Stimulated activated CD4-positive, alpha-beta T cell treated with anti-CD3 and anti-CD28 coated beads, Interleukin-1b, Interleukin-23, amount 100 ng/mL, for 1 hour (primary cell): ENCODE measurements around the gene KIAA0930.
"Not testable (repeated sequence)": the region's sequence is repeated elsewhere in the genome, so short reads cannot be mapped to it uniquely, and the experiment has no call there.

ENCODE experiments used
- DNase-seq, 2 donors: peaks; one replicate each; pipeline ENCODE4 v3.0.0-alpha.2; 2020; ENCODE audit warnings: low read depth in 2 of 2

Gene KIAA0930

DNA sequence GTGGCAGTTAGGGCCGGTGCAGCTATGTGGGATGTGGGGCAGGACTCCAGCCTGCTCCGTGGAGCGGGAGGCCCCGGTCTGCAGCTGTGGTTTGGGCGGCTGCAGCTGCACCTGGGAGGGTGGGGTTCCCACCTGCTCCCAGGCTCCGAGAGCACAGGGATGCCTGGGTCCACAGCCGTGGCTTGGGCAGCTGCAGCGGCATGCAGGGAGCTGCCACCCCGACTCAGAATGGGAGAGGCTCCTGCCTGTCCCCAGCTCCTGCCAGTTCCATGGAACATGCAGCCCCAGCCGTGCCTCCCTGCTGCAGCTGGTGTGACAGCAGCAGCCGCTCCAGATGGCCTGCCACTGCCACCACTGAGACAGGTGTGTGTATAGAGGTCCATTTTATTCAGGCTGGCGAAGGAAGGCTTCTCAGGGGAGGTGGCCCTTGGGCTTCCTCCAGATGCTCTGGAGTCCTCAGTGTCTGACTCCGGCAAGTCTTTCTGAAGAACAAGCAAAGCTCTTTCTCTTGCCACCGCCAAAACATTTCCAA lies 22.3 kb upstream of the KIAA0930 start:
- no peak for DNase-seq

DNA sequence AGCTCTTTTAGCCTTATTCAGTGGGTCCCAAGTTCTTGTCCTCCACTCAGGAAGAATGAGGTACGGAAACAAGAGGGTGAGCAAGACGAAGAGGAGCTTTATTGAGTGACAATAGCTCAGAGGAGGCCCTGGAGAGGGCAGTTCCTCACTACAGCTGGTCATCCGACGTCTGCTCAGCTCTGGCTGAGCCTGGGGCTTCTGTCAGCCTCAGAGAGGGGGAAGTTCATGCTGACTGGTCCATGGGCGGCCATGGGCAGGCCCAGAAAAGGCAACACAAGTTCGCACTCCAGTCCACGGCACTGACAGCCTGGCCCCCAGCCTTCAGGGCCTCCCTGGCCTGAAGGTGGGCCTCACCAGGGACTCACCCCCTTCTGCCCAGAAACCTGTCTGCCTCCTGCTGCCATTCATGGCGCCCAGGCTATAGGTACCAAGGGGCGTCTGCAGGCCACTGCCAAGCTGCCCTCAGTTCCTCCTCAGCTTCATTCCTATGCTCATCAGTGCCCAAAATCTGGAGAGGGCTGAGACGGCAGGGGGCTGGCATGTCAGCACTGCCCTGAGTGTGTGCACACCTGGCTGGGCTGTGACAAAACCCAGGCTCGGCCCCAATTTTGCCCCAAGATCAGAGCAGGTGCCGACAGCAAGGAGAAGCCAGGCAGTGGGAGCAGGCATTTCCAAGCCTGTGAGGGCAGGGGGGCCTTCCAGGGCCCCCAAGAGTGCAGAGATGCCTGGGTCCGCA lies 21.7 kb upstream of the KIAA0930 start:
- DNase-seq, result no peak

DNA sequence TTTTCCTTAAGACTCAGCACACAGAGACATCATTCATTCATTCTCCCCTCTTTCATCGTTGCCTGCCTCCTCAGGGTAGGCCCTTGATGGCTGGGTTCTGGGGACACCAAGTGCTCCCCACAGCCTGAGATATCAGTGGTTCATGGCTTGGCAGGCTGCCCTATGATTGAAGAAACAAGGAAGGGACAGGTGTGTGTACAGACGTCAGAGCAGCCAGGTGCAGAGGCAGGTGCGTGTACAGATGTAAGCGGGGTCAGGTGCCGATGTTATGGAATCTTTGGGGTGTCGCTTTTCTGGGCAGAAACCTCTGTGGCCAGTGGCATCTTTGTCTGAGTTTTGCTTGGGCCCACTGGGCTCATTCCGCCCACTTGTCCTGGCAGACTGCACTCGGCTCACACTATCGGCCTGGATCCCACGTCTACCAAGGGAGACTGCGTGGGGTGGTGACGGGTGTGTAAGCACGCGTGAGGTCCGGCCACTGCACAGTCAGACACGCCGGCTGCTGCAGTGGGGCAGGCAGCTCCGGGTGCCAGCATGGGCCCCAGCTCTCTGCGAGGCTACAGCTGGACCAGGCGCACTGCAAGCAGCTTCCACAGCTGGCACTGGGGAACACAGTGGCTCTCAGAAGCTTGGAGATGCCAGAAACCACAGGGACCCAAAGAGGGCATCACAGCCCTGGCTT lies 20.9 kb upstream of the KIAA0930 start:
- DNase-seq, result no peak

- not testable (repeated sequence) for DNase-seq
These were observed 19.7 kb upstream of the KIAA0930 start for GRCh38 chr22:45260395-45260759.

DNA sequence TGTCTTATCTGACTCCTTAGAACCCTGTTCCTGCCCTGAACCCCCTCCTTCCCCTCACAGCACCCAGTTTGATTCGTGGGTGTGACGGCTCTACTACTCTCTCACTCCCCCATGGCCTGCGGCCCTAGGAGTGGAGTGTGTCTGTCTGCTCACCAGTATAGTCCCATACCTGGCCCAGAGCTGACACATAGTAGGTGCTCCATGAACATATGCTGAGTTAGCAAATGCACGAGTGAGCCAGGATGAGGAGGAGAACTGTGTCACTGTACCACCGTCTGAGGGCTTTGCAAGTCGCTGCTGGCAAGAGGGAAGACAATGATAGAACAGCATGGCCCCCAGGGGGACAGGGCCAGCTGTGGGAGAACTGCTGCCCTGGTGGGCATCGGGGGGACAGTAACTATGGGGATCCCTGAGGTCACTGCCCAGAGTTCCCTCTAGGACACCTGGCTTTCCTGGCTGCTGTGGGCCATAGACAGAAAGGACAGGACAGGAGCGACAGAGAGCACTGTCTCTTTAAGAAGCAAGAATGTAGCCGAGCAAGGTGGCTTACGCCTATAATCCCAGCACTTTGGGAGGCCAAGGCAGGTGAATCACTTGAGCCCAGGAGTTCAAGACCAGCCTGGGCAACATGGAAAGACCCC lies 19.2 kb upstream of the KIAA0930 start:
- DNase-seq, result no peak

DNA sequence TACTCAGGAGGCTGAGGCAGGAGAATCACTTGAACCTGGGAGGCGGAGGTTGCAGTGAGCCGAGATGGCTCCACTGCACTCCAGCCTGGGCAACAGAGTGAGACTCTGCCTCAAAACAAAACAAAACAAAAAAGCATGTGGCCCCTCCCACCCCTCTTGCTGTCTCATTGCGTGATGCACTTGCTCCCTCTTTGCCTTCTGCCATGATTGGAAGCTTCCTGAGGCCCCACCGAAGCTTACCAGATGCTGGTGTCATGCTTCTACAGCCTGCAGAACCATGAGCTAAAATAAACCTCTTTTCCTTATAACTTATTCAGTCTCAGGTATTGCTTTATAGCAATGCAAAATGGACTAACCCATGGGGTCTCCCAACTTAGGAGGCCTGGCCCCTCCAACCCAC lies 17.2 kb upstream of the KIAA0930 start:
- not testable (repeated sequence) for DNase-seq

- no peak for DNase-seq
These were observed 14.1 kb upstream of the KIAA0930 start for GRCh38 chr22:45254789-45255278.

DNA sequence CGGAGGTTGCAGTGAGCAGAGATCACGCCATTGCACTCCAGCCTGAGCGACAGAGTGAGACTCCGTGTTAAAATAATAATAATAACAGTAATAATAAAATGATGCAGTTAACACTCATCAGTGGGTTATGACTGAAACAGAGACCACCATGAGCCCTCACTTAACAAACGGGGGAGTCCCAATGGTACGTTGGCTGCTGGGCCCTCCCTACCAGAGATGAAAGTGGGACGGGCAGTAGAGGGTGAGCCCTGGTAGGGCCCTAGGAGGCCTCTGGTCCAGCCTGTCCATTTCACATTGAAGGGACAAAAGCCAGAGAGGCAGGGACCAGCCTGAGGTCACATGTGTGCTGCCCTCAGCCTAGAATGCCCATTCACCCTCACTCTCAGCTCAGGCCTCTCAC lies 13.7 kb upstream of the KIAA0930 start:
- no peak for DNase-seq

DNA sequence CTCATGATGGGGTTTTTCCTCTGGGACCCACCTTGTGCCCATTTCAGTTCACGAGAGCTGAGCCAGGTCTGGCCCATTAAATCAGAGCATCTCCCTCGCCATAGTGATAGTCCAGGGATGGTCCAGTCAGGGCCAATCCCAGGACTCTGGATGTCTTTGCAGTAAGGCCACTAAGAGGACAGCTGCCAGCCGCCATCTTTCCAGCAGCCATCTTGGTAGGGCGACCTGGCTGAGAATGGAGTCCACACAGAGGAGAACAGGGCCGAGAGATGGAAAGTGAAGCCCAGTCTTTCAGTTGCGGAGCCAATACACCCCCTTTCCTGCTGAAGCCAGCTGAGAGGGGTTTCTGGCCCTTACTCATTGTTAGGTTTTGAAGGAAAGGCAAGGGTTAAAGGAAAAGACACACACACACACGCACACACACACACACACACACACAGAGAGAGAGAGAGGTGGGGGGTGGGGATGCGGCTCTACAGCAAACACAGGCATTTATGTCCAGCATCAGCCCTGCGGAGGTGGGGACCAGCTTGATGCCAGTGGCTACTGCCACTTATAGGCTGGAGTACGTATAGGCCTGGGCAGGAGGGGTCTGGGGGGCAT lies 12.4 kb upstream of the KIAA0930 start:
- DNase-seq, result no peak

DNA sequence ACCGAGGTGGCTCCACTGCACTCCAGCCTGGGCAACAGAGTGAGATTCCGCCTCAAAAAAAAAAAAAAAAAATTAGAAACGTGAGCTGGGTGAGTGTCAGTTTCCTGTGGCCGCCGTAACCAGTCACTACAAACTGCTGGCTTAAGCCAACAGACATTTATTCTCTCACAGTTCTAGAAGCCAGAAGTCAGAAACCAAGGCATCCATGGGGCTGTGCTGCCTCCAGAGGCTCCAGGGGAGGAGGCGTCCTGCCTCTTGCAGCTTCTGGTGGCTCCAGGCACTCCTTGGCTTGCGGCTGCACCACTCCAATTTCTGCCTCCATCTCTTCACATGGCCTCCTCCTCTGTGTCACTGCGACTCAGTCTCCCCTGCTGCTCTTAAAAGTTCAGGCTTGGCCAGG lies 11.1 kb upstream of the KIAA0930 start:
- DNase-seq, result no peak

DNA sequence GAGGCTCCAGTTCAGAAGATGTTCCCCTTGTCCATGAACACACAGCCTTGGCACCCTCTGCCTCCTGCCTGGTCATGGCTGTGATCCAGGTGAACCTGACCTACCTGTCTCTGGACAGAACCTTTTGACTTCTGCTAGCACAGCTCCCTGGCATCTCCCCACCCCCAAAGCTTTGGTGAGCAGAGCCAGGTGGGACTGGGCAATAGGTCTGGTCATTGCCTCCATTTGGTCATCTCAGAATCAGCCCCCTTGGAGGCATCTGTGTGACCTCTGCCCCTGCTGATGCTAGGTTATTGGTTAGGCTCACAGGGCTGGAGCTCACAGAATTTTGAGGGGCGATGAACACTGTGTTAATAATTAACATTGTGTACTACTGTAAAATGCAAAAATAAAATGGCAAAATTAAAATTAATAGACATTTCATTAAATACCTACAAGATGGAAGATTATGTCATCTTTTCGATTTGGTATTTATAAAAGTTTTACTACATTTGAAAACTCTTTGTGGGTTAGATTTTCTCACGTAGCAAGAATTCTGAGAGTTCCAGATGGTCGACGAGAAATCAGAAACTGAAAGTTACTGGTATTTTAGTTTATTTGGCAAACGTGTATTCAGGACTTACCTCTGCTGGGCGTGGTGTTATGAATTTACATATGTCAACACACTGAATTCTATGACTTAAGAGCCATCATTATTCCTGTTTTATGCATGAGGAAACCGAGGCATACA lies 8.3 kb upstream of the KIAA0930 start:
- DNase-seq, result no peak

DNA sequence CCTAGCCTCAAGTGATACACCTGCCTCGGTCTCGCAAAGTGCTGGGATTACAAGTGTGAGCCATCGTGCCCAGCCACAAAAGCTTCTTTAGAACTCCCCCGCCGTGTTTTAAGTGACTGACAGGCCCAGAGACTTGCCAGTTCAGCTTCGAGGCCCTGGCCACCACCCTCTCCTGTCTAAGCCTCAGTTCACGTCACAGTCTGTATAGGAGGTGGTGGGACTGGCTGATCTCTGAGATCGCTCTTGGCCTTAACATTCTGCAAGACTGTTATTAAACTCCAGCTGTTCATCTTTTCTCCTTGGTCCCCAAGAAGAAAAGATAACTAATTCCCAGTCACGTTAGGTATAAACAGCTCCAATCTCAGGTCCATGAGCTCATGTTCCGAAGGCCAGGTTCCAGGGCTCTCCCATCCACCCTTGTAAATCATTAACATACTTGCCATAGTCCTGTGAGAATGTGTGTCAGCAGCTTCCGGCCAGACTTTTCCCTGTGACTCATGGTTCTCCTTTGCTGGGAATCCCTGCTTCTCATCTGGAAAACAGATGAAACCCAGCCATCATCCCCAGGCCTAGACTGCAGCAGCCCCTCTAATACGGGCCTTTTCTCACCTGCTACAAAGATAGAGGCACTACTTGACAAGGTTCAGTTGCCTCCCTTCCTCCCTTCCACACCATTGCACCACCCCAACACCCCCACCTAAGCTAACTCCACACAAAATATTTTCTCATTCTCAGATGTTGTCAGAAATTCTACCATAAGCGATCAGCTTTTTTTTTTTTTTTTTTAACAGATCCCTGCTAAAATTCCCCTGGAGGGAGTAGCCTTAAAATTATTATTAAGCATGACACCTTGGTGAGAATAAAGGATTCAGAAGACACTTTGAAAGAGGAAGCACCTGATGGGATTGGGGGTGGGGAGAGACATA lies 5.6 kb upstream of the KIAA0930 start:
- DNase-seq, result no peak

GRCh38 chr22:45244916-45245315 lies 4.2 kb upstream of the KIAA0930 start:
- no peak for DNase-seq

- no peak for DNase-seq
These were observed 2.1 kb upstream of the KIAA0930 start for GRCh38 chr22:45242778-45243191.

DNA sequence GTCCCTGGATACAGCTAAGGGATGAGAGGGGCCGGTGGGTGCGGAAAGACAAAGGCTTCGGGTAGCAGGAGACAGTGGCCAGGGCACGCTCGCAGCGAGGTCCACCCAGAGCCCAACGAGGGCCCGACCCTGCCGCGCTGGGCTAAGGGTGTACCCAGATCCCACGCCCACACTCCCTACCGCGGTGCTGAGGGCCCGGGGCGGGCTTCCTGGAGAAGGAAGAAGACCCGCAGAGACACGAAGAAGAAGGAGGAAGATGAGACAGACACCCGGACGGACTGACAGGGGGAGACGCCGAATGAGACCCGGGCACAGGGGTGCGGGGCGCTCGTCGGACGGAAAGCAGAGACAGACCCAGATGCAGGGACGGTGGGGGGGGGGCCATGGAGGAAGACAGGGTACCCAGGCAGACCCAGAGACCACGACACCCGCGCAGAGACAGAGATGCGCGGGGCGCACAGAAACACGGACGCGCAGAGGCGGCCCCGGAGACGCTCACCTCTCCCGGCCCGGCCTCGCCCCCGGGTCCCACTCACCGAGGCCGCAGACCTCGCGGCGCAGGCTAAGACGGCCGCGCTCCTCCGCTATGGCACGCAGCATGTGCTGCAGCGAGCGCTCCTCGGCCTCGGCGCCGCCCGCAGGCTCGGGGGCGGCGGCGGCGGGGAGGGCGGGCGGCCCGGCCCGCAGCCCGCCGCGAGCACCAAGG lies 437 bp downstream of the KIAA0930 start:
- DNase-seq, result peak in 1 of 2 donors; percentile 7

DNA sequence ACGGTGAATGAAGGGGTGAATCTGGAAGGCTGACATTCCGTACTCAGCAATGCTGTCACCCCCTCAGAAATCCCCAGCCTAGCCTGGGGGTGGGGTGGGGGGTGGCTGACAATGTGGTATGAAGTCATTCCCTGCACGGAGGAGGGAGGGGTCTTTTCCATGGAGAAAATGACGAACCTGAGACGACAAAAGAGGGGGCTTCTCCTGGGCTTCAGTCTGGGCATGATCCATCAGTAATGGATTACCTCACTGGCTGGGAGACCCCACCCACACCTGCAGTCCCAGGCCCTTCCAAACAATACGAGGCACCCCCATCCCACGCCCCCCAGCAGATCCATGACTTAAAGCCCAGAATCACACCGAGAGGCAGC lies 1.0 kb downstream of the KIAA0930 start:
- no peak for DNase-seq

- DNase-seq, result no peak
These were observed 1.6 kb downstream of the KIAA0930 start for GRCh38 chr22:45238957-45239680.

- no peak for DNase-seq
These were observed 2.4 kb downstream of the KIAA0930 start for GRCh38 chr22:45238076-45238956.
